GM13976 (cell line): ENCODE data around the gene MFN1.

Experiments
- DNase-seq: peaks from one replicate; pipeline ENCODE4 v3.0.0; 2012; ENCODE audit warnings: low spot score
- CTCF ChIP-seq: IDR thresholded peaks from 2 replicates; pipeline ENCODE4 v1.5.1; 2012; ENCODE audit warnings: borderline replicate concordance, mild to moderate bottlenecking; ENCODE audit not compliant: insufficient read depth; ENCODE audit errors: extremely low read depth, missing control alignments, control extremely low read depth
- in situ Hi-C: fragments of 300-500 bp; cut with MboI; formaldehyde crosslinking; loops from one replicate; pipeline ENCODE4 v1.12.0; 2022; ENCODE audit warnings: low sequenced_read_pairs, mixed read lengths, inconsistent platforms; ENCODE audit not compliant: unreplicated experiment

MFN1 gene

GRCh38 chr3:179432451-179432850 lies 84.9 kb downstream of the MFN1 start:
- in situ Hi-C loops = no loop called here
- no peak for DNase-seq
- no peak for TF ChIP-seq CTCF

DNA sequence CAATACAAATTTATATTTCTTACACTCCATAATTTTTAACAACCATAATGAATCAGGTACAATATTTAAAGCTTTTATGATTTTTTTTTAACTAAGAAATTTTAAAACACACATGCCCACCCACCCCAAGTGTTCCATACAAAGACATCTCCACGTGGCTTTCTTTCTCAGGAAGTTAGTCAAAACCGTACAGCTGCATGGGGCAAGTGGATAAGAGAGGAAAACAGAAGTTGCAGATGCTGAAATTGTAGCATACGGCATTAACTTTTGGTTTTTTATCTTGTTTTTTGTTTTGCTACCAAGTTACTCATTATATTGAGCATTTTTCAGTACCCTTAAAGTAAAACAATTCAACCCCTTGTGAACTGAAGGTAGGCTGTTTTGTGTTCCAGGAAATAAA lies 89.0 kb downstream of the MFN1 start:
- TF ChIP-seq CTCF = no peak
- in situ Hi-C loops = no loop called here
- no peak for DNase-seq

DNA sequence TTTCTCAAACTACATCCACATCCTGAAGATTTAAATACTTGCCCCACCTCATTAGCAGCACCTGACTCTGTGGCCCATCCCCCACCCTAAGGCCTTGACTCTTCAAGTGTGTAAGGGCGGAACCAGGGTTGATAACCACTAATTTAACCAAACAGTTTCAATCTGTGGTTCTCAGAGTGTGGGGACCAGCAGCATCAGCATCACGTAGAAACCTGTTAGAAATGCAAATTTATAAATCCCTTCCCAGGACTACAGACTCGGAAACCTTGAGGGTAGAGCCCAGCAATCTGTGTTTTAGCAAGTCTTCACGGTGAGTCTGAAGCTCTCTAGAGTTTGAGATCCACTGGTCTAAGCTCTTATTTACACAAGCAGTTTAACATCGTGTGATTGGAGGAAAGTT lies 91.3 kb downstream of the MFN1 start:
- TF ChIP-seq CTCF = no peak
- in situ Hi-C loops = no loop called here
- DNase-seq = no peak
